Muscle of back (tissue), 11 donors: Measurements from ENCODE around the gene STK24. TPM values are rescaled to one million over a fixed set of nuclear protein-coding genes. Genes with fewer than 3 reads are reported as not detected.

Experiments
- DNase-seq, 3 donors: peaks; one replicate each; pipeline versions ENCODE4 v3.0.0 to v3.0.0-alpha.2; 2013
- polyA plus RNA-seq, 10 donors: library from polyadenylated mRNA; unstranded; fragments of 120-200 nt; gene quantifications; one replicate each; pipeline ENCODE4 v1.2.1, GENCODE V29; 2013; ENCODE audit not compliant: insufficient read length in 10 of 10

STK24 gene
- polyA plus RNA-seq, 10 donors = 39.5 to 53.2 (median 44.8) TPM

GRCh38 chr13:98513837-98514236 lies 63.1 kb downstream of the STK24 start:
- DNase-seq = no peak

- DNase-seq = no peak
These were observed 63.9 kb downstream of the STK24 start for GRCh38 chr13:98512774-98513665.

GRCh38 chr13:98511435-98511834 lies 65.5 kb downstream of the STK24 start:
- DNase-seq = no peak

DNA sequence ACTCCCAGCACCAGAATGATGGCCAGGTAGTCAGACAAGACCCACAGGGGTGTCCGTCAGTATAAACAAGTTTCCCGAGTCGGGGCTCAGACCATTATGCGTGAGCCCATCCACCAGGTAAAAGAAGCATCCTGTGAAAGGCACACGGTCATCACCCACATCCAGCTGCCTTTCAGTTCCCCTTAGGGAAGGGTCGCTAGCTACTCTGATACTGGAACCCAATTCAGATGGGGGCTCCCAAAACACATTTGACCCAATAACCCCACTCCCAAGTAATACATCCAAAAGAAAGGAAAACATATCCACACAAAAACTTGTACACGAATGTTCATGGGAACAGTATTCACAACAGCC lies 66.8 kb downstream of the STK24 start:
- no peak for DNase-seq

GRCh38 chr13:98509271-98510155 lies 67.4 kb downstream of the STK24 start:
- peak in 2 of 3 donors; percentile 56 to 68 for DNase-seq

GRCh38 chr13:98508685-98509084 lies 68.2 kb downstream of the STK24 start:
- DNase-seq = peak in 1 of 3 donors; percentile 42

- no peak for DNase-seq
These were observed 68.6 kb downstream of the STK24 start for GRCh38 chr13:98508280-98508679.

DNA sequence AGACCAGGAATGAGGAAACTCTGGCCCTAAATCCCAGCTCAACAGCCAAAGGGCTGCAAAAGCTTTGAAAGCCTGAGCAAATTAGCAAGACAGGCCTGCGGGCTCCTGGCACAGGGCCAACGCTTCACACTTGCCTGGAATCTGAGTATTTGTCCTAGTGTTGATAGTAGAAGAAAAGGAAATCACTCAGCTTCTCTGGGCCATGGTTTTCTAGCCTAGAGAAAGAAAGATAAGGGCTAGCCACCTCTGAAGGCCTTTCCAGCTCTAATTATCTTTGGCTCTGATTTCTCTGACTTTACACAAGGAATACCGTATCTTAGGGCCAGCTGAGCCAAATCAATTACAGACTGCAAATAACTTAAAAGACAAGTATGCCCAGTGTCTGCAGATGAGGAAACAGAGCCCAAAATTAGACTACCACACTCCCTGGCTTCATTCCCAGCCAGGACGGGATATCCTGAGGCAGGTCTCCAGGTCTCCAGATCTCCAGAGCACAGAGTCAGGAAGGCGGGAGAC lies 69.6 kb downstream of the STK24 start:
- DNase-seq = peak in 2 of 3 donors; percentile 38 to 67

DNA sequence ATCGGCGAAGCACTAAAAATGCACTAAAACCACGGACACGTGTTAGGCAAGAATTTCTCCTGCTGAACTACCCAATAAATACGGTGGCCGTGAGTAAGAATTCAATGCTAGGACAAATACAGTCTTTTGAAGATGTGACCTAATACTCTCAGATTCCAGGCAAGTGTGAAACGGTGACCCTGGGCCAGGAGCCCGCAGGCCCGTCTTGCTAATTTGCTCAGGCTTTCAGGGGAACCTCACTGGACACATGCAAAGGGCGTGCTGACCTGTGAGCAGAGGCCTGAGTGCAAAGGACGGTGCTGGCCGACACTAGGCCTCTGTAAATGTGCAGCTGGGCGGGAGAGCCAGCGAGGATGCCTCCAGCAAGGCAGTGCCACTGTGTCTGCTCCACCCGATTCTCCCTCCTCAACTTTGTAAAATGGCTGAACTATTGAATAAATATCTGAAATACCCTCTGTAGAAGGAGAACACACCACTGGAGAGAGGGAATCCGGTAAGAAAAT lies 70.1 kb downstream of the STK24 start:
- no peak for DNase-seq

- DNase-seq = no peak
These were observed 70.6 kb downstream of the STK24 start for GRCh38 chr13:98506322-98506721.

DNA sequence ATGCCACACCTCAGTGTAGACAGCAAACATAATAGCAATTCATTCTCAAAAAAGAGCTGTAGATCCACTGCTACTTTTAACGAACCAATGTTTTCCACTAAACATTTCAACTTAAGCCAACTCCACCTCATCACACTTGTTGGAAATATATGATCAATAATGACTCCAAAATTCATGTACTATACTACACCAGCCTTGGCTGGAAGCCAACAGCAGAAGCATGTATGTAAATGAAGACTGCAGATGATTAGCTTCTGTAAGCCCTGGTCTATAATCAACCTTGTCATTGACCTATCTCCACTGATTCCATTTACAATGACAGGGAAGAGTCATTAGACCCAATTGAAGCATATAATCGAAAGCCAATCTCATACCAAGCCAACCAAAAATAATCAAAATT lies 71.7 kb downstream of the STK24 start:
- no peak for DNase-seq

DNA sequence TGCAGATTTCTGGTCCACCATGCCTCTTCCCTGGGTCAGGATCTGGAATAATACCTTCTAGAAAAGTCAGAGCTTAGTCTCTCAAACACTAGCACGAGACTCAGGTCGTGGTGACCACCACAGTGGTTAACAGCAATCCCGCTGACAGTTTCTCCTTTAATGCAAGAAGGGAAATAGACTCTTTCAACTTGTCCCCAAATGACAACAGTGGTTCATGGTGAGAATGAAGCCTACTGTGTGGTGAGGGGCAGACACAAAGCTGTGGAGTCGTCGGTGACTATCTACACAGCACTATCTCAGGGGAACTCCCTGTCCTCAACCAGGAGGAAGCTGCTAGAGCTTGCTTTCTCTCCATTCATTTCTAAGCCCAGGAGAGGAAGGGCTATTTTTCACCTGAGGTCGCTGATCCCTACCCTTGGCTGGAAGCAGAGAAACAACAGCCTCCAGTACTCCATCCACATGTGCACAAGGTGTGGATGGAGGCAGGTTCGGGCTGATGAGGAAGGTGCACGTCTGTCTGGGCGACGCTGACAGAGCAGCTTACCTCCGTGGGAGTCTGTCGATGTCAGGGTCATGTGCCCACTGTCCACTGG lies 72.4 kb downstream of the STK24 start:
- no peak for DNase-seq

DNA sequence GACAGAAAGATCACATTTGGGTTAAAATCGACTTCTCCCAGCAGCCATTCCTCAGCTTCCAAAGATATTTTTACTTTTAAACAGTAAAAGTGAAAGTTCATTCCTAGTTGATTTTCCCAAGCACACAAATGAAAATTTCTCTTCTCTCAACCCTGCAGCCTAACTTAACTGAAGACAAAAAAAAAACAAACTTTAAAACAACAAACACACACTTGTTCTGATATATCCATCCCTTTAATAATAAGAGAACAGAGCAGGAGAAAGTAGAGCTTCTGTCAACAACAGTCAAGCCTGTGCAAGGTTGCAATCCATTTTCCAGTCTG lies 72.9 kb downstream of the STK24 start:
- DNase-seq = no peak

- DNase-seq = peak in 1 of 3 donors; percentile 39
These were observed 73.5 kb downstream of the STK24 start for GRCh38 chr13:98503175-98504028.

GRCh38 chr13:98500963-98501421 lies 75.9 kb downstream of the STK24 start:
- no peak for DNase-seq

- DNase-seq = no peak
These were observed 79.9 kb downstream of the STK24 start for GRCh38 chr13:98496966-98497365.

- no peak for DNase-seq
These were observed 80.5 kb downstream of the STK24 start for GRCh38 chr13:98496479-98496791.

- peak; percentile 42 to 83 (median 58) for DNase-seq
These were observed 81.1 kb downstream of the STK24 start for GRCh38 chr13:98495627-98496478.

- no peak for DNase-seq
These were observed 82.1 kb downstream of the STK24 start for GRCh38 chr13:98494769-98495168.

DNA sequence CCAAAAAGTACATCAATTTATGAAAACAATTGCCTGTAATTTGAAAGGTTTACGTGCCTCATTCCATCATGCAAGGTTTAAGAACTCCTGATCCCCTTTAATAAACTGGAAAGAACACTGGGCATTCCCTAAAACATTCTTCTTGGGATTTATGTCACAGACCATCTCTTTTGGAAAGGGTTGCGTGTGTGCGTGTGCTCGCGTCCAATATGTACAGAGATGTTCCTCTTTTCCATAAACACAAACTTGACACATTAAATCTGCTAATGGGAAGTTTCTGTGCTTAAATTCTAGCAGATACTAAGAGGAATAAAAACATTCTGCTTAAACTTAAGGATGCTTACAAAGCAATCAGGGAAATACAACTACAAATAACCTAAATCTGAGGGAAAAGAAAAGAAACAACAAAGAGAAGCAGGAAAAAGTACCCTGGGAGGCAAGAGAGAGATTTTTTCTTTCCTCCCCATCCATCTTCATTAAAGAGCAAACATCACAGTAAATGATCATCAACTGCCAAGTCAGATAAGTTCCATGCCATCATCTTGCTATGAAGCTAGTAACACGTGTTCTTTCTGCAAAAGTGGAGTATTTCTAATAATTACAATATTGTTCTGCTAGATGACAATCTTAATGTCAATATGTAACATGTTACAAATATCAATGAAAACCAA lies 83.7 kb downstream of the STK24 start:
- no peak for DNase-seq
